Measurements from ENCODE around the gene ADGRB3.
A peak's percentile ranks its signal among the peaks of the same experiment; 100 is the strongest.

The ADGRB3 gene

GRCh38 chr6:68634726-68635411 lies at the start of gene ADGRB3:
ADGRB3 (plus strand) TSS chr6:68635282; CDS start chr6:68638676, 3,394 bp downstream.
- DNase-seq (ENCODE audit: low spot score in 2 of 2), result no peak
- Mint-ChIP-seq H3K4me1 (peaks cover 20% of the 10 kb centered on the region), H3K9me3 (no peaks in the 10 kb centered on the region), H3K4me3 (peak within 1 kb of the TSS; percentile 66), H3K36me3 (no peaks in the 10 kb centered on the region), H3K27ac (no peak within 1 kb of the TSS)
- peak; percentile 74 for ATAC-seq

- DNase-seq (ENCODE audit: low spot score in 2 of 2), result no peak
- H3K27ac Mint-ChIP-seq, result no peak overlapping the region
- ATAC-seq, result no peak
- H3K4me3 Mint-ChIP-seq, result no peak overlapping the region
- no peaks in the 10 kb centered on the region for H3K36me3 Mint-ChIP-seq
- no peaks in the 10 kb centered on the region for H3K4me1 Mint-ChIP-seq
- peaks cover 22% of the 10 kb centered on the region for H3K9me3 Mint-ChIP-seq
Measured at GRCh38 chr6:68593558-68593957, 41.5 kb upstream of the ADGRB3 start.

GRCh38 chr6:68597642-68598041 lies 37.4 kb upstream of the ADGRB3 start:
- no peak for ATAC-seq

GRCh38 chr6:68615938-68616337 lies 19.1 kb upstream of the ADGRB3 start:
- Mint-ChIP-seq H3K4me3 (no peak overlapping the region), H3K4me1 (no peaks in the 10 kb centered on the region)
- DNase-seq (ENCODE audit: low spot score in 2 of 2), result no peak

More at GRCh38 chr6:68597642-68598041, 37.4 kb upstream of the ADGRB3 start:
- Mint-ChIP-seq H3K36me3 (no peaks in the 10 kb centered on the region), H3K9me3 (peaks cover 16% of the 10 kb centered on the region), H3K4me1 (no peaks in the 10 kb centered on the region), H3K27ac (no peak overlapping the region), H3K4me3 (no peak overlapping the region)
- no peak for DNase-seq (ENCODE audit: low spot score in 2 of 2)

GRCh38 chr6:68625998-68626397 lies 9.1 kb upstream of the ADGRB3 start:
- Mint-ChIP-seq H3K4me1 (no peaks in the 10 kb centered on the region), H3K4me3 (no peak overlapping the region)
- ATAC-seq, result no peak

More at GRCh38 chr6:68615938-68616337, 19.1 kb upstream of the ADGRB3 start:
- ATAC-seq, result no peak
- Mint-ChIP-seq H3K36me3 (no peaks in the 10 kb centered on the region), H3K27ac (no peak overlapping the region), H3K9me3 (no peaks in the 10 kb centered on the region)

GRCh38 chr6:68628161-68628560 lies 6.9 kb upstream of the ADGRB3 start:
- DNase-seq (ENCODE audit: low spot score in 2 of 2), result no peak
- Mint-ChIP-seq H3K36me3 (no peaks in the 10 kb centered on the region), H3K4me3 (no peak overlapping the region), H3K4me1 (no peaks in the 10 kb centered on the region), H3K27ac (no peak overlapping the region), H3K9me3 (peaks cover 19% of the 10 kb centered on the region)
- ATAC-seq, result no peak

More at GRCh38 chr6:68625998-68626397, 9.1 kb upstream of the ADGRB3 start:
- no peak for DNase-seq (ENCODE audit: low spot score in 2 of 2)
- Mint-ChIP-seq H3K36me3 (no peaks in the 10 kb centered on the region), H3K9me3 (peaks cover 19% of the 10 kb centered on the region), H3K27ac (no peak overlapping the region)

- no peak overlapping the region for H3K4me3 Mint-ChIP-seq
- H3K36me3 Mint-ChIP-seq, result no peaks in the 10 kb centered on the region
- DNase-seq (ENCODE audit: low spot score in 2 of 2) (no peak), ATAC-seq (no peak)
- peaks cover 20% of the 10 kb centered on the region for H3K4me1 Mint-ChIP-seq
- peaks cover 6% of the 10 kb centered on the region for H3K9me3 Mint-ChIP-seq
- H3K27ac Mint-ChIP-seq, result no peak overlapping the region
Measured at GRCh38 chr6:68632734-68633133, 2.3 kb upstream of the ADGRB3 start.

- Mint-ChIP-seq H3K9me3 (peaks cover 3% of the 10 kb centered on the region), H3K36me3 (no peaks in the 10 kb centered on the region), H3K4me1 (peaks cover 20% of the 10 kb centered on the region), H3K27ac (no peak overlapping the region), H3K4me3 (no peak overlapping the region)
- no peak for ATAC-seq
- DNase-seq (ENCODE audit: low spot score in 2 of 2), result no peak
Measured at GRCh38 chr6:68633281-68633971, 1.7 kb upstream of the ADGRB3 start.

- Mint-ChIP-seq H3K4me3 (peak overlapping the region; percentile 66), H3K9me3 (no peaks in the 10 kb centered on the region), H3K27ac (no peak overlapping the region), H3K36me3 (no peaks in the 10 kb centered on the region), H3K4me1 (peaks cover 20% of the 10 kb centered on the region)
- DNase-seq (ENCODE audit: low spot score in 2 of 2) (no peak), ATAC-seq (peak; percentile 9)
Measured at GRCh38 chr6:68633972-68634725, 933 bp upstream of the ADGRB3 start.

GRCh38 chr6:68635412-68635705 lies 277 bp downstream of the ADGRB3 start:
- no peaks in the 10 kb centered on the region for H3K9me3 Mint-ChIP-seq
- no peaks in the 10 kb centered on the region for H3K36me3 Mint-ChIP-seq
- H3K27ac Mint-ChIP-seq, result no peak overlapping the region
- peak overlapping the region; percentile 66 for H3K4me3 Mint-ChIP-seq
- peak; percentile 6 for ATAC-seq
- no peak for DNase-seq (ENCODE audit: low spot score in 2 of 2)
- H3K4me1 Mint-ChIP-seq, result peaks cover 20% of the 10 kb centered on the region

- Mint-ChIP-seq H3K9me3 (no peaks in the 10 kb centered on the region), H3K4me1 (peaks cover 20% of the 10 kb centered on the region), H3K27ac (no peak overlapping the region), H3K36me3 (no peaks in the 10 kb centered on the region), H3K4me3 (peak overlapping the region; percentile 66)
- no peak for DNase-seq (ENCODE audit: low spot score in 2 of 2)
- ATAC-seq, result no peak
Measured at GRCh38 chr6:68635706-68636513, 828 bp downstream of the ADGRB3 start.

GRCh38 chr6:68636666-68637065 lies 1.6 kb downstream of the ADGRB3 start:
- Mint-ChIP-seq H3K4me3 (no peak overlapping the region), H3K9me3 (no peaks in the 10 kb centered on the region), H3K27ac (no peak overlapping the region)

GRCh38 chr6:68637071-68637470 lies 2.0 kb downstream of the ADGRB3 start:
- H3K4me3 Mint-ChIP-seq, result no peak overlapping the region
- no peak overlapping the region for H3K27ac Mint-ChIP-seq
- DNase-seq (ENCODE audit: low spot score in 2 of 2) (no peak), ATAC-seq (no peak)
- H3K36me3 Mint-ChIP-seq, result no peaks in the 10 kb centered on the region
- peaks cover 20% of the 10 kb centered on the region for H3K4me1 Mint-ChIP-seq
- H3K9me3 Mint-ChIP-seq, result no peaks in the 10 kb centered on the region

More at GRCh38 chr6:68636666-68637065, 1.6 kb downstream of the ADGRB3 start:
- no peak for DNase-seq (ENCODE audit: low spot score in 2 of 2)
- Mint-ChIP-seq H3K4me1 (peaks cover 20% of the 10 kb centered on the region), H3K36me3 (no peaks in the 10 kb centered on the region)
- ATAC-seq, result no peak

GRCh38 chr6:68637782-68638181 lies 2.7 kb downstream of the ADGRB3 start:
- Mint-ChIP-seq H3K36me3 (no peaks in the 10 kb centered on the region), H3K4me3 (no peak overlapping the region), H3K27ac (no peak overlapping the region), H3K4me1 (peaks cover 20% of the 10 kb centered on the region), H3K9me3 (no peaks in the 10 kb centered on the region)
- DNase-seq (ENCODE audit: low spot score in 2 of 2) (no peak), ATAC-seq (no peak)

Measured in stimulated activated effector memory CD8-positive, alpha-beta T cell treated with anti-CD3 and anti-CD28 coated beads, Interleukin-12 subunit alpha, Interleukin-12 subunit beta, amount 100 ng/mL, for 72 hours (primary cell).